Uterus (tissue), 4 donors: ENCODE data around the gene ARHGAP1. TPM values are rescaled to one million over a fixed set of nuclear protein-coding genes. Genes with fewer than 3 reads are reported as not detected.

Experiments used
- DNase-seq, 2 donors: peaks; one replicate each; pipeline ENCODE4 v3.0.0-alpha.2; 2019 to 2020
- H3K27ac ChIP-seq, 2 donors: fragments of 200-600 bp; sonication (generic); 1 replicate in 1 of 2; 2 replicates in 1 of 2; pipeline ENCODE4 v1.5.1; 2016 to 2018
- H3K27me3 ChIP-seq, 2 donors: fragments of 200-600 bp; sonication (generic); one replicate each; pipeline ENCODE4 v1.5.1; 2018 to 2019; ENCODE audit warnings: control low read depth in 1 of 2
- H3K36me3 ChIP-seq, 2 donors: fragments of 200-600 bp; sonication (generic); one replicate each; pipeline ENCODE4 v1.5.1; 2019; ENCODE audit warnings: control low read depth in 1 of 2
- H3K4me1 ChIP-seq, 2 donors: fragments of 200-600 bp; sonication (generic); one replicate each; pipeline ENCODE4 v1.5.1; 2018 to 2019; ENCODE audit warnings: control low read depth in 1 of 2
- H3K4me3 ChIP-seq, 2 donors: fragments of 200-600 bp; sonication (generic); 1 replicate in 1 of 2; 2 replicates in 1 of 2; pipeline ENCODE4 v1.5.1; 2018 to 2019; ENCODE audit warnings: mild to moderate bottlenecking in 1 of 2
- H3K9me3 ChIP-seq, 2 donors: fragments of 200-600 bp; sonication (generic); one replicate each; pipeline ENCODE4 v1.5.1; 2019; ENCODE audit warnings: control low read depth in 1 of 2
- CTCF ChIP-seq, 4 experiments: fragments of 200-600 bp in 2 of 4; fragments of 450-650 bp in 2 of 4; sonication (generic) in 2 of 4; IDR thresholded peaks; one replicate each; pipeline ENCODE4 v1.5.1; 2016 to 2019; ENCODE audit warnings: antibody characterized with exemption in 4 of 4, mild to moderate bottlenecking in 2 of 4, moderate library complexity in 1 of 4
- POLR2A ChIP-seq, 2 donors: fragments of 450-650 bp; IDR thresholded peaks; one replicate each; pipeline ENCODE4 v1.6.1; 2016; ENCODE audit warnings: antibody characterized with exemption in 2 of 2, mild to moderate bottlenecking in 1 of 2, moderate library complexity in 1 of 2
- intact Hi-C: fragments of 100-400 bp; cut with DNase I; formaldehyde crosslinking; loops from one replicate; pipeline ENCODE4 v1.15.1; 2023; ENCODE audit warnings: low total_unique reads
- total RNA-seq, 4 donors: library from RNA; depleted of rRNA in 3 of 4; stranded (reverse); fragments of >200 nt in 3 of 4; gene quantifications; one replicate each; pipeline versions ENCODE4 v1.1.0 to v1.2.4, GENCODE V29; 2014 to 2023
- donor health status: DM: yes; HTN: yes; CAD: no.

The ARHGAP1 gene
- total RNA-seq, 4 donors from 2014 or later = 27.9 to 114 (median 37.3) TPM

- peak overlapping the region in 1 of 2 donors; percentile 52 for H3K27ac ChIP-seq
Measured at GRCh38 chr11:46743043-46743442, 42.6 kb upstream of the ARHGAP1 start.

GRCh38 chr11:46741600-46742484 is 41.4 kb upstream of the ARHGAP1 start:
- H3K27me3 ChIP-seq = no peaks in the 10 kb centered on the region
- TF ChIP-seq CTCF (IDR thresholded peaks at IDR 0.05) (no peak), POLR2A (IDR thresholded peaks at IDR 0.05) (no peak)
- H3K27ac ChIP-seq = no peak overlapping the region
- intact Hi-C loops = no loop called here
- H3K4me1 ChIP-seq = no peaks in the 10 kb centered on the region
- no peaks in the 10 kb centered on the region for H3K9me3 ChIP-seq
- H3K36me3 ChIP-seq = no peaks in the 10 kb centered on the region
- no peak overlapping the region for H3K4me3 ChIP-seq
- DNase-seq = no peak

More at GRCh38 chr11:46743043-46743442, 42.6 kb upstream of the ARHGAP1 start:
- intact Hi-C loops = no loop called here
- no peaks in the 10 kb centered on the region for H3K27me3 ChIP-seq
- no peak for DNase-seq
- H3K4me3 ChIP-seq = no peak overlapping the region
- H3K4me1 ChIP-seq = no peaks in the 10 kb centered on the region
- TF ChIP-seq POLR2A (IDR thresholded peaks at IDR 0.05) (no peak), CTCF (IDR thresholded peaks at IDR 0.05) (no peak)
- H3K36me3 ChIP-seq = no peaks in the 10 kb centered on the region
- H3K9me3 ChIP-seq = no peaks in the 10 kb centered on the region

- Histone ChIP-seq H3K27ac (no peak overlapping the region), H3K27me3 (no peaks in the 10 kb centered on the region), H3K9me3 (no peaks in the 10 kb centered on the region), H3K36me3 (no peaks in the 10 kb centered on the region), H3K4me1 (no peaks in the 10 kb centered on the region), H3K4me3 (no peak overlapping the region)
- intact Hi-C loops = no loop called here
- TF ChIP-seq CTCF (IDR thresholded peaks at IDR 0.05) (no peak), POLR2A (IDR thresholded peaks at IDR 0.05) (no peak)
- no peak for DNase-seq
Measured at GRCh38 chr11:46738887-46739286, 38.5 kb upstream of the ARHGAP1 start.

DNA sequence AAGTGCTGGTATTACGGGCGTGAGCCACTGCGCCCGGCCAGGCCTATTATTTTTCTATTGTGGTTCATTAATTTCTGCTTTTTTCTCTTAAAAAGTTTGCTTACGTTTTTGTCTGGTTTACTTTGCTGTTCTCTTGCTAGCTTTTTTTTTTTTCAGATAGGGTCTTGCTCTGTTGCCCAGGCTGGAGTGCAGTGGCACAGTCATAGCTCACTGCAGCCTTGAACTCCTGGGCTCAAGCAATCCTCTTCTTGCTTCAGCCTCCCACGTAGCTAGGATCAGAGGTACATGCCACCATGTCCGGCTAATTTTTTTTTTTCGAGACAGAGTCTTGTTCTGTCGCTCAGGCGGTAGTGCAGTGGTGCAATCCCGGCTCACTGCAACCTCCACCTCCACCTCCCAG is 37.3 kb upstream of the ARHGAP1 start:
- no peak for DNase-seq
- H3K4me3 ChIP-seq = no peak overlapping the region
- no peak for TF ChIP-seq CTCF (IDR thresholded peaks at IDR 0.05)
- no peak for TF ChIP-seq POLR2A (IDR thresholded peaks at IDR 0.05)
- H3K36me3 ChIP-seq = no peaks in the 10 kb centered on the region
- intact Hi-C loops = no loop called here
- no peaks in the 10 kb centered on the region for H3K4me1 ChIP-seq
- no peaks in the 10 kb centered on the region for H3K27me3 ChIP-seq
- no peak overlapping the region for H3K27ac ChIP-seq
- H3K9me3 ChIP-seq = no peaks in the 10 kb centered on the region

GRCh38 chr11:46736615-46737014 is 36.2 kb upstream of the ARHGAP1 start:
- Histone ChIP-seq H3K4me3 (no peak overlapping the region), H3K36me3 (no peaks in the 10 kb centered on the region), H3K27me3 (no peaks in the 10 kb centered on the region), H3K9me3 (no peaks in the 10 kb centered on the region), H3K27ac (no peak overlapping the region), H3K4me1 (no peaks in the 10 kb centered on the region)
- DNase-seq = no peak
- no peak for TF ChIP-seq POLR2A (IDR thresholded peaks at IDR 0.05)
- TF ChIP-seq CTCF (IDR thresholded peaks at IDR 0.05) = no peak
- intact Hi-C loops = no loop called here
